Esophagus muscularis mucosa (tissue), 3 donors: Measurements from ENCODE around the gene CNTNAP2.

Source experiments
- EP300 ChIP-seq: sonication (generic); formaldehyde crosslinking; IDR thresholded peaks from one replicate; pipeline ENCODE4 v1.6.1; 2017; ENCODE audit warnings: antibody characterized with exemption
- POLR2A ChIP-seq: fragments of 450-650 bp; IDR thresholded peaks from one replicate; pipeline ENCODE4 v1.6.1; 2017; ENCODE audit warnings: antibody characterized with exemption, moderate library complexity, mild to moderate bottlenecking, low read depth
- POLR2AphosphoS5 ChIP-seq, 2 donors: sonication (generic); formaldehyde crosslinking; IDR thresholded peaks; one replicate each; pipeline ENCODE4 v1.6.1; 2017; ENCODE audit warnings: antibody characterized with exemption in 2 of 2

- TF ChIP-seq EP300 = no peak
- no peak for TF ChIP-seq POLR2A
- no peak for TF ChIP-seq POLR2AphosphoS5 (IDR thresholded peaks at IDR 0.05)
Measured at GRCh38 chr7:146565872-146566271, 449.3 kb downstream of the CNTNAP2 start.
